Measurements from ENCODE around the gene KIF19. TPM values are rescaled to one million over a fixed set of nuclear protein-coding genes. Genes with fewer than 3 reads are reported as not detected.

The KIF19 gene
- polyA plus RNA-seq, 4 donors, result 0.45 to 4.5 (median 2.4) TPM

GRCh38 chr17:74349120-74349519 lies 23.1 kb downstream of the KIF19 start:
- Histone ChIP-seq H3K27me3 (ENCODE audit: control insufficient read depth in 3 of 3, insufficient read depth in 3 of 3, low read length in 3 of 3) (peaks cover 4 to 46% (median 9%) of the 10 kb centered on the region in 3 donors), H3K27ac (ENCODE audit: low read depth in 1 of 3, low read length in 2 of 3) (no peak overlapping the region), H3K9me3 (ENCODE audit: control insufficient read depth in 2 of 2, insufficient read depth in 1 of 2, low read depth in 1 of 2, low read length in 1 of 2) (no peaks in the 10 kb centered on the region), H3K4me1 (ENCODE audit: control insufficient read depth in 3 of 3, insufficient read depth in 2 of 3, low read depth in 1 of 3, low read length in 2 of 3) (no peaks in the 10 kb centered on the region), H3K4me3 (ENCODE audit: low read depth in 1 of 3, low read length in 3 of 3) (no peak overlapping the region), H3K36me3 (ENCODE audit: control insufficient read depth in 3 of 3, insufficient read depth in 2 of 3, low read depth in 1 of 3, low read length in 3 of 3) (no peaks in the 10 kb centered on the region)
- DNase-seq (no peak), FAIRE-seq (no peak)
- 64 to 71% (median 68%) methylated on average over 19 of the region's 19 CpGs for WGBS, 3 donors

DNA sequence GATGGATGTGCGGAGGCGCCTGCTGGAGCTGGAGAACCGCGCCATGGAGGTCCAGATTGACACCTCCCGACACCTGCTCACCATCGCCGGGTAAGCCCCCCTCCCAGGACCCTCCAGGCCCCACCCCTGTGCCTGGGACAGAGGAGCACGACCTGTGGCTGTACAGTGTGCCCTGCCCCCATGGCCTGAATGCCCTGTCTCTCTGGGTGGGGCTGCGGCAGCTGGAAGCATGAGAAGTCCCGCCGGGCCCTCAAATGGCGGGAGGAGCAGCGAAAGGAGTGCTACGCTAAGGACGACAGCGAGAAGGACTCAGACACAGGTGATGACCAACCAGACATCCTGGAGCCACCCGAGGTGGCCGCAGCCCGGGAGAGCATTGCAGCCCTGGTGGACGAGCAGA lies 24.5 kb downstream of the KIF19 start:
- Histone ChIP-seq H3K4me3 (ENCODE audit: low read depth in 1 of 3, low read length in 3 of 3) (no peak overlapping the region), H3K27me3 (ENCODE audit: control insufficient read depth in 3 of 3, insufficient read depth in 3 of 3, low read length in 3 of 3) (peaks cover 11 to 59% (median 11%) of the 10 kb centered on the region in 3 donors), H3K36me3 (ENCODE audit: control insufficient read depth in 3 of 3, insufficient read depth in 2 of 3, low read depth in 1 of 3, low read length in 3 of 3) (no peaks in the 10 kb centered on the region), H3K27ac (ENCODE audit: low read depth in 1 of 3, low read length in 2 of 3) (no peak overlapping the region), H3K4me1 (ENCODE audit: control insufficient read depth in 3 of 3, insufficient read depth in 2 of 3, low read depth in 1 of 3, low read length in 2 of 3) (no peaks in the 10 kb centered on the region), H3K9me3 (ENCODE audit: control insufficient read depth in 2 of 2, insufficient read depth in 1 of 2, low read depth in 1 of 2, low read length in 1 of 2) (no peaks in the 10 kb centered on the region)
- WGBS, 3 donors, result 70 to 81% (median 81%) methylated on average over 18 to 20 of the region's 20 CpGs
- FAIRE-seq (no peak), DNase-seq (no peak)

DNA sequence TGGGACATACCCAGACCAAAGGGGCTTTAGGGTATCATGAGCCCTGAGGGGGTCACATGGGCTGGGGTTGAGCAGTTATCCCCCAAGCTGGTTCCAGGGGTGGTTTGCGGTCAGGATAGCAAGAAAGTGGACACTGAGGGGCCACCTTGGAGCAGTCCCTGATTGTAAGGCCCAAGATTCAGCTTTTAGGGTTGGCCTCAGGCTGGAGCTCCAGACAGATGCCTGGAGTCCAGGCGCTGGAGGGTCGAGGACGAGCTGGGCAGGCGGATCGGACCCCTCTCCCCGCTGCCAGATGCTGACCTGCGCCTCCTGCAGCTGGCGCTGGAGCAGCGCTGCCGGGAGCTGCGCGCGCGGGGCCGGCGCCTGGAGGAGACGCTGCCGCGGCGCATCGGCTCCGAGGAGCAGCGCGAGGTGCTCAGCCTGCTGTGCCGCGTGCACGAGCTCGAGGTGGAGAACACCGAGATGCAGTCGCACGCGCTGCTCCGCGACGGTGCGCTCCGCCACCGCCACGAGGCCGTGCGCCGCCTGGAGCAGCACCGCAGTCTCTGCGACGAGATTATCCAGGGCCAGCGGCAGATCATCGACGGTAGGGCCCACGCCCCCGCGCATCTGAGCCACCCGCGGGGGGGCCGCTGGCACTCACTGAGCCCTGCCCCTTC lies 25.7 kb downstream of the KIF19 start:
- no peaks in the 10 kb centered on the region for H3K9me3 ChIP-seq (ENCODE audit: control insufficient read depth in 2 of 2, insufficient read depth in 1 of 2, low read depth in 1 of 2, low read length in 1 of 2)
- H3K4me3 ChIP-seq (ENCODE audit: low read depth in 1 of 3, low read length in 3 of 3), result no peak overlapping the region
- no peaks in the 10 kb centered on the region for H3K4me1 ChIP-seq (ENCODE audit: control insufficient read depth in 3 of 3, insufficient read depth in 2 of 3, low read depth in 1 of 3, low read length in 2 of 3)
- 4 to 12% (median 8%) methylated on average over 41 to 55 of the region's 55 CpGs for WGBS, 3 donors
- no peak overlapping the region for H3K27ac ChIP-seq (ENCODE audit: low read depth in 1 of 3, low read length in 2 of 3)
- FAIRE-seq (no peak), DNase-seq (no peak)
- no peaks in the 10 kb centered on the region for H3K36me3 ChIP-seq (ENCODE audit: control insufficient read depth in 3 of 3, insufficient read depth in 2 of 3, low read depth in 1 of 3, low read length in 3 of 3)
- peaks cover 16 to 71% (median 18%) of the 10 kb centered on the region in 3 donors for H3K27me3 ChIP-seq (ENCODE audit: control insufficient read depth in 3 of 3, insufficient read depth in 3 of 3, low read length in 3 of 3)

GRCh38 chr17:74353446-74354060 lies 27.5 kb downstream of the KIF19 start:
- H3K9me3 ChIP-seq (ENCODE audit: control insufficient read depth in 2 of 2, insufficient read depth in 1 of 2, low read depth in 1 of 2, low read length in 1 of 2), result no peaks in the 10 kb centered on the region
- peaks cover 25 to 82% (median 29%) of the 10 kb centered on the region in 3 donors for H3K27me3 ChIP-seq (ENCODE audit: control insufficient read depth in 3 of 3, insufficient read depth in 3 of 3, low read length in 3 of 3)
- H3K4me1 ChIP-seq (ENCODE audit: control insufficient read depth in 3 of 3, insufficient read depth in 2 of 3, low read depth in 1 of 3, low read length in 2 of 3), result peaks cover 0 to 2% (median 0%) of the 10 kb centered on the region in 3 donors
- no peak for DNase-seq
- no peak overlapping the region for H3K27ac ChIP-seq (ENCODE audit: low read depth in 1 of 3, low read length in 2 of 3)
- no peak overlapping the region for H3K4me3 ChIP-seq (ENCODE audit: low read depth in 1 of 3, low read length in 3 of 3)
- FAIRE-seq, result no peak
- WGBS, 3 donors, result 70 to 78% (median 72%) methylated on average over 10 of the region's 10 CpGs
- H3K36me3 ChIP-seq (ENCODE audit: control insufficient read depth in 3 of 3, insufficient read depth in 2 of 3, low read depth in 1 of 3, low read length in 3 of 3), result no peaks in the 10 kb centered on the region

GRCh38 chr17:74354123-74354522 lies 28.1 kb downstream of the KIF19 start:
- no peak overlapping the region for H3K27ac ChIP-seq (ENCODE audit: low read depth in 1 of 3, low read length in 2 of 3)
- H3K4me1 ChIP-seq (ENCODE audit: control insufficient read depth in 3 of 3, insufficient read depth in 2 of 3, low read depth in 1 of 3, low read length in 2 of 3), result peaks cover 0 to 2% (median 0%) of the 10 kb centered on the region in 3 donors
- no peaks in the 10 kb centered on the region for H3K9me3 ChIP-seq (ENCODE audit: control insufficient read depth in 2 of 2, insufficient read depth in 1 of 2, low read depth in 1 of 2, low read length in 1 of 2)
- DNase-seq (peak; percentile 41 to 49), FAIRE-seq (no peak)
- H3K36me3 ChIP-seq (ENCODE audit: control insufficient read depth in 3 of 3, insufficient read depth in 2 of 3, low read depth in 1 of 3, low read length in 3 of 3), result no peaks in the 10 kb centered on the region
- peaks cover 29 to 83% (median 29%) of the 10 kb centered on the region in 3 donors for H3K27me3 ChIP-seq (ENCODE audit: control insufficient read depth in 3 of 3, insufficient read depth in 3 of 3, low read length in 3 of 3)
- no peak overlapping the region for H3K4me3 ChIP-seq (ENCODE audit: low read depth in 1 of 3, low read length in 3 of 3)
- 4 to 10% (median 5%) methylated on average over 24 to 29 of the region's 29 CpGs for WGBS, 3 donors

GRCh38 chr17:74354561-74354960 lies 28.5 kb downstream of the KIF19 start:
- no peak overlapping the region for H3K27ac ChIP-seq (ENCODE audit: low read depth in 1 of 3, low read length in 2 of 3)
- peaks cover 29 to 80% (median 29%) of the 10 kb centered on the region in 3 donors for H3K27me3 ChIP-seq (ENCODE audit: control insufficient read depth in 3 of 3, insufficient read depth in 3 of 3, low read length in 3 of 3)
- peaks cover 0 to 2% (median 0%) of the 10 kb centered on the region in 3 donors for H3K4me1 ChIP-seq (ENCODE audit: control insufficient read depth in 3 of 3, insufficient read depth in 2 of 3, low read depth in 1 of 3, low read length in 2 of 3)
- DNase-seq, result no peak
- WGBS, 3 donors, result 65 to 82% (median 82%) methylated on average over 8 to 10 of the region's 10 CpGs
- FAIRE-seq, result no peak
- no peaks in the 10 kb centered on the region for H3K9me3 ChIP-seq (ENCODE audit: control insufficient read depth in 2 of 2, insufficient read depth in 1 of 2, low read depth in 1 of 2, low read length in 1 of 2)
- H3K4me3 ChIP-seq (ENCODE audit: low read depth in 1 of 3, low read length in 3 of 3), result no peak overlapping the region
- H3K36me3 ChIP-seq (ENCODE audit: control insufficient read depth in 3 of 3, insufficient read depth in 2 of 3, low read depth in 1 of 3, low read length in 3 of 3), result no peaks in the 10 kb centered on the region

DNA sequence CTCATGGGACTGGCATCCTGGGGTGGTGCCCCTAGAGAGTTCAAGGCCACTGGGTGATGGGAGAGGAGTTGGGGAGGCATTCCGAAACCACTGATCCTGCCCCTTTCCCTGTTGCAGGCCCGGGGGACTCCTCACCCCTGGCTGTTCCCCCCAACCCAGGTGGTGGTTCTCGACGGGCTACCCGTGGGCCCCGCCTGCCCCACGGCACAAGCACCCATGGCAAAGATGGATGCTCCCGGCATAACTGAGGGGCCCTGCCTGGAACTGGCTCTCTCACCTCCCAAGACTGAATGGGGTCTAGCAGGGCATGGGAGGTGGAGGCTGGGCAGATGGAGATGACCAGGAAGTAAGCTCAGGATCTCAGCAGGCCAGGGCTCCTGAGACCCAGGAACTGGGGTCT lies 29.0 kb downstream of the KIF19 start:
- no peak for FAIRE-seq
- DNase-seq, result no peak
- Histone ChIP-seq H3K9me3 (ENCODE audit: control insufficient read depth in 2 of 2, insufficient read depth in 1 of 2, low read depth in 1 of 2, low read length in 1 of 2) (no peaks in the 10 kb centered on the region), H3K27ac (ENCODE audit: low read depth in 1 of 3, low read length in 2 of 3) (no peak overlapping the region), H3K4me3 (ENCODE audit: low read depth in 1 of 3, low read length in 3 of 3) (no peak overlapping the region), H3K4me1 (ENCODE audit: control insufficient read depth in 3 of 3, insufficient read depth in 2 of 3, low read depth in 1 of 3, low read length in 2 of 3) (peaks cover 0 to 2% (median 0%) of the 10 kb centered on the region in 3 donors), H3K36me3 (ENCODE audit: control insufficient read depth in 3 of 3, insufficient read depth in 2 of 3, low read depth in 1 of 3, low read length in 3 of 3) (no peaks in the 10 kb centered on the region), H3K27me3 (ENCODE audit: control insufficient read depth in 3 of 3, insufficient read depth in 3 of 3, low read length in 3 of 3) (peaks cover 29 to 80% (median 29%) of the 10 kb centered on the region in 3 donors)
- 74 to 84% (median 79%) methylated on average over 8 of the region's 8 CpGs for WGBS, 3 donors

DNA sequence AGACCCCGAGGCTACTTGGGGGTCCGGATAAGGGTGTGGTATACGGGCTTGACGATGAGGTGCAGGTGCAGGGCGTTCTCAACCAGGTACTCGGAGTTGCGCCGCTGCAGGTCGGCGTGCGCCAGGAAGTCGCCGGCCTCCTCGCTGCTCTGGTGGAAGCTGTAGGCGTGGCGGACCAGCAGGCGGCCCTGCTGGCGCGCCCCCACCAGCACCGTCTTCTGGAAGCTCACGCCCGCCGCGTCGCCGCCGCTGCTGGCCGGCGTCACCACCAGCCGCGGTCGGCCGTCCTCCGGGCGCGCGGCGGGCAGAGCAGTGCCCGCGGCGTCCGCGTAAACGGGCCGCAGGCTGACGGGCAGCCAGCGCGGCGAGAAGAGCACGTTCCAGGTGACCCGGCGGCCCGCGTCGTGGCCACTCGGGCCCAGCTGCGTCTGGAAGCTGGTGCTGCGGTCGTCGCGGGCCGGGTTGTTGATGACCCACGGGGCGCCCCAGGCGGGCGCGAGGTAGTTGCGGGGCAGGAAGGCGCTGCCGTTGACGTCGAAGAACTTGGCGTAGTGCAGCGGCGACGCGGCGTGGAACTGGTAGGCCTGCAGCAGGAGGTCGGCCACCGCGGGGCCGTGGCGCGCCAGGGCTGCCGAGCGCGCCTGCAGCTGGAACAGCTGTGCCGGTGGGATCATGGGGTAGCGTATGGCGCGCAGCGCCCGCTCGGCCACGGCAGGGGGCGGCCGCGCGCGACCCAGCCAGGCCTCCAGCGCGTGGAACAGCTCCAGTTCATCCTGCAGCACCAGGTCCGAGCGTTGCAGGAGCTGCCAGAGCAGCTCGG lies 30.8 kb downstream of the KIF19 start:
- FAIRE-seq, result no peak
- H3K4me3 ChIP-seq (ENCODE audit: low read depth in 1 of 3, low read length in 3 of 3), result no peak overlapping the region
- H3K4me1 ChIP-seq (ENCODE audit: control insufficient read depth in 3 of 3, insufficient read depth in 2 of 3, low read depth in 1 of 3, low read length in 2 of 3), result peaks cover 0 to 2% (median 0%) of the 10 kb centered on the region in 3 donors
- DNase-seq, result peak in 1 of 2 donors; percentile 42
- H3K36me3 ChIP-seq (ENCODE audit: control insufficient read depth in 3 of 3, insufficient read depth in 2 of 3, low read depth in 1 of 3, low read length in 3 of 3), result no peaks in the 10 kb centered on the region
- H3K27ac ChIP-seq (ENCODE audit: low read depth in 1 of 3, low read length in 2 of 3), result no peak overlapping the region
- H3K9me3 ChIP-seq (ENCODE audit: control insufficient read depth in 2 of 2, insufficient read depth in 1 of 2, low read depth in 1 of 2, low read length in 1 of 2), result no peaks in the 10 kb centered on the region
- peaks cover 29 to 78% (median 29%) of the 10 kb centered on the region in 3 donors for H3K27me3 ChIP-seq (ENCODE audit: control insufficient read depth in 3 of 3, insufficient read depth in 3 of 3, low read length in 3 of 3)
- WGBS, 3 donors, result 2 to 5% (median 3%) methylated on average over 73 to 105 of the region's 105 CpGs

Data from small intestine (tissue), 7 donors.